GM13977 (cell line): ENCODE measurements around the gene PRM3.

Experiments used
- DNase-seq: peaks from one replicate; pipeline ENCODE4 v3.0.0; 2012; ENCODE audit warnings: low spot score
- CTCF ChIP-seq: IDR thresholded peaks from 2 replicates; pipeline ENCODE4 v1.5.1; 2012; ENCODE audit warnings: mild to moderate bottlenecking, control low read depth; ENCODE audit not compliant: insufficient read depth; ENCODE audit errors: extremely low read depth, missing control alignments
- in situ Hi-C: fragments of 300-500 bp; cut with MboI; formaldehyde crosslinking; loops from one replicate; pipeline ENCODE4 v1.12.0; 2022; ENCODE audit warnings: low sequenced_read_pairs, low pct_unique_long_range_greater_than_20kb, mixed read lengths, inconsistent platforms; ENCODE audit not compliant: unreplicated experiment

Gene PRM3

GRCh38 chr16:11274964-11275363 is 1.5 kb upstream of the PRM3 start:
- DNase-seq, result no peak
- in situ Hi-C loops, result no loop called here
- no peak for TF ChIP-seq CTCF

DNA sequence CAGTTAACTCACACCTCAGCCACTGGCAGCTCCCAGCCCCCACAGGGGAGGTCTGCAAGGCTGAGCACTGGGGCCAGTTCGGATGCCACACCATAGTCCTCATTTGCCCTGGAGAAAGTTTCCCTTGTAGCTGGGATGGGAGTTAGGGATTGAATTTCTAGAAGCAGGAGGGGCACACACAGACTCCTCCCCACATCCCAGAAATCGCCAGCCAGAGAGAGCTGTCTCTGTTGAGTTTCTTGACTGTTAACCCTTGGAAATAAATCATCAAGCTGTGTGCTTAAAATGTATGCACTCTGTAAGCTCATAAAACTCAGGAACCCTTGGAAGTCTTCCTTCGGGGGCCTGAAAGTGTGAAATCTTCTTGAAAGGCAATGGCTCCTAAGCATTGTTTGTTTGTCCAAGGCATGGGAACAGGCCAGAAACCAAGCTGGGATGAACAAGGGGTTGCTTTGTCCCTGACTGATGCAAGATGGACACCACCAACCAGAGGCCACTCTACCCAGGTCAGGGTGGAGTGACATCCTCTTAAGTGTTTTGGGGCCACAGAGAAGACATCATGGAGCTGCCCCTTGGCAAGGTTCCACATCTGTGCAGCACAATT is 394 bp upstream of the PRM3 start:
- in situ Hi-C loops, result no loop called here
- TF ChIP-seq CTCF, result no peak
- no peak for DNase-seq

GRCh38 chr16:11272484-11272883 is 945 bp downstream of the PRM3 start:
- DNase-seq, result no peak
- in situ Hi-C loops, result no loop called here
- TF ChIP-seq CTCF, result no peak

DNA sequence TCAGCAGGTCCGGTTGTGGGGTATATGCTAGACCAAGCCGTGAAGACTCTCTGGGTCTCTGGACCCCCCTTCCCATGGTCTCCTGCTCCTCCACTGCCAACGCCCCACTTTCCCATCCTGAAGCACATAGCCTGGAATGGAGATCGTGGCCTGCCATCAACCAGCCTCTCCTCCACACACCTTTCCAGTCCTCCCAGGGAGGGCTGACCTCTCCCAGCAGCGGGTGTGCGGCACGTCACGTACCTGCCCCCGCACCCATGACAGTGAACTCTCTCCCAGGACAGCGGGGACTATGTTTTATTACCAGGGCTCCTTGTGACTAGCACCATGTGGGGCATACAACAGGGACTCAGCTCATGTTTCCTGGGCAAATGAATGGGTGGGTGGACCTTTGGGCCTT is 1.8 kb downstream of the PRM3 start:
- no peak for DNase-seq
- in situ Hi-C loops, result no loop called here
- TF ChIP-seq CTCF, result no peak

GRCh38 chr16:11270602-11271162 is 2.7 kb downstream of the PRM3 start:
- DNase-seq, result no peak
- TF ChIP-seq CTCF, result no peak
- in situ Hi-C loops, result no loop called here

GRCh38 chr16:11268921-11269375 is 4.5 kb downstream of the PRM3 start, which contains the start of gene TNP2:
Gene TNP2, minus strand, starts transcription at chr16:11269325. Its CDS starts 63 bp downstream, at chr16:11269262.
- no peak for DNase-seq
- in situ Hi-C loops, result no loop called here
- no peak for TF ChIP-seq CTCF

DNA sequence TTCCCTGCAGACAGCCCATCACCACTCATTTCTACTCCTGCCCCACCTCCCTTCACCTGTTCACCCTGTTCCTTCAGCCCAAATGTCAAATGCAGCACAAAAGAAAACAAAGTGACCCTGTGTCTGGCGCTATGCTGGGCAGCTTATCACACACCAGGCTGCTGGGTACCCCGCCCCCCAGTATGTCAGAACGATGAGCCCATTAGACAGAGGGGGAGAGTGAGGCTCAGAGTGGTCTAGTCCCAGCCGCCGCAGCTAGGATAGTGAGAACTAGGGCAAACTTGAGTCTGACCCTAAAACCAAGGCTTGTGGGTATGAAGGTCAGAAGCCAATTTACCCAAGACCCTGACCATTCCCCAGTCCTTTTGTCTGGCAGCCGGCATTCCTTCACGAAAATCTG is 8.3 kb downstream of the PRM3 start:
- in situ Hi-C loops, result no loop called here
- no peak for DNase-seq
- TF ChIP-seq CTCF, result no peak
